ENCODE data around the gene SDC4. TPM values are rescaled to one million over a fixed set of nuclear protein-coding genes. Genes with fewer than 3 reads are reported as not detected.

Gene SDC4
- total and polyA plus RNA-seq, 9 of the 15 experiments (the other 6 are each of a cell fraction or from before 2014, with no cell fraction given): 2.1 to 10.7 (median 6.3) TPM

DNA sequence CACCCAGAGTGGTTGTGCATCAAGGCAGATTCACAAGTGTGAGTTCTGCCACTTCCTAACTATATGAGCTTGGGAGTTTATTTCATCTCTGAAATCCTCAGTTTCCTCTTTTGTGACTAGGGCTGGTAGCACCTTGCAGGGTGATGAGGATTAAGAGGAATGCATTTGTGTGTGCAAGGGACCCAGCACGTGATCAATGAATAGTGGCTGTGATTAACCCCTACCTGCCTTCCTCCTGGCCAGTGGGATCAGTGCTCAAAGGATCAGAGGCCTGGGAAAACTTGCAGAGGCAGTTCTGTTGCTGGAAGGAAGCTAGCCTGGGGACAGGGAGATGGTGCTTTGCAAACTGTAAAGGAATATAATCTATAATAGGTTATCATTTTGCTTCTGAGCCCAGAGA lies 7.3 kb downstream of the SDC4 start:
- in situ Hi-C loops (cut with MboI) (no loop called here), intact Hi-C loops (cut with micrococcal nuclease) (no loop called here)
- Histone ChIP-seq H3K27ac (ENCODE audit: extremely low read depth, low read depth, low read length) (no peak overlapping the region), H3K4me2 (ENCODE audit: insufficient read depth, low read length) (no peak overlapping the region), H3K79me2 (ENCODE audit: control insufficient read depth, insufficient read depth, low read length) (peaks cover 6% of the 10 kb centered on the region; the same call in 1 of the 3 replicates), H3K4me1 (replicated peaks in 1 of 2; ENCODE audit: control insufficient read depth in 2 of 2, insufficient read depth in 2 of 2, low read length in 2 of 2) (peaks cover 71 to 82% of the 10 kb centered on the region in 2 experiments), H3K9me1 (ENCODE audit: control insufficient read depth, insufficient read depth, low read length) (no peaks in the 10 kb centered on the region), H3K4me3 (no peak overlapping the region), H3K9me3 (replicated peaks; ENCODE audit: control insufficient read depth, insufficient read depth, low read depth, low read length) (no peaks in the 10 kb centered on the region), H4K20me1 (replicated peaks; ENCODE audit: control insufficient read depth, insufficient read depth, low read length) (0 out of 2 replicates have a peak, but pooled peaks cover 13% of the 10 kb centered on the region), H3K9ac (ENCODE audit: insufficient read depth in 1 of 2, low read depth in 2 of 2, low read length in 2 of 2) (no peak overlapping the region), H3K36me3 (ENCODE audit: control insufficient read depth, insufficient read depth, low read length) (peaks cover 9% of the 10 kb centered on the region; the same call in 1 of the 3 replicates), H3K27me3 (ENCODE audit: control insufficient read depth in 2 of 2, insufficient read depth in 2 of 2, low read length in 2 of 2) (no peaks in the 10 kb centered on the region), H2AFZ (ENCODE audit: low read depth, low read length) (no peak overlapping the region)
- BruUV-seq (replicated peaks): no TSS peak
- no peak for ATAC-seq
- no peak for FAIRE-seq
- ChIA-PET CTCF (ENCODE audit: low intra/inter-chr PET ratio) (no interaction called here), POLR2A (interaction anchor here (0.6 to 1.9 kb wide), 5 partner anchors 14 to 288 kb away, joined by 3 to 7 read pairs (median 3); no protein-coding TSS in a partner anchor)
- 59% methylated on average over 1 of the region's 1 CpG for WGBS (ENCODE audit: insufficient coverage, low coverage, missing lambda C conversion rate)
- no peak for DNase-seq (ENCODE audit: extremely low read depth in 1 of 4, low spot score in 3 of 4)
- no peak for TF ChIP-seq MCM2 (IDR thresholded peaks at IDR 0.05; ENCODE audit: low read depth)
- TF ChIP-seq HNRNPUL1 (IDR thresholded peaks at IDR 0.05; ENCODE audit: low read length): no peak
- TF ChIP-seq, protein P1, sequence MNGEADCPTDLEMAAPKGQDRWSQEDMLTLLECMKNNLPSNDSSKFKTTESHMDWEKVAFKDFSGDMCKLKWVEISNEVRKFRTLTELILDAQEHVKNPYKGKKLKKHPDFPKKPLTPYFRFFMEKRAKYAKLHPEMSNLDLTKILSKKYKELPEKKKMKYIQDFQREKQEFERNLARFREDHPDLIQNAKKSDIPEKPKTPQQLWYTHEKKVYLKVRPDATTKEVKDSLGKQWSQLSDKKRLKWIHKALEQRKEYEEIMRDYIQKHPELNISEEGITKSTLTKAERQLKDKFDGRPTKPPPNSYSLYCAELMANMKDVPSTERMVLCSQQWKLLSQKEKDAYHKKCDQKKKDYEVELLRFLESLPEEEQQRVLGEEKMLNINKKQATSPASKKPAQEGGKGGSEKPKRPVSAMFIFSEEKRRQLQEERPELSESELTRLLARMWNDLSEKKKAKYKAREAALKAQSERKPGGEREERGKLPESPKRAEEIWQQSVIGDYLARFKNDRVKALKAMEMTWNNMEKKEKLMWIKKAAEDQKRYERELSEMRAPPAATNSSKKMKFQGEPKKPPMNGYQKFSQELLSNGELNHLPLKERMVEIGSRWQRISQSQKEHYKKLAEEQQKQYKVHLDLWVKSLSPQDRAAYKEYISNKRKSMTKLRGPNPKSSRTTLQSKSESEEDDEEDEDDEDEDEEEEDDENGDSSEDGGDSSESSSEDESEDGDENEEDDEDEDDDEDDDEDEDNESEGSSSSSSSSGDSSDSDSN (IDR thresholded peaks at IDR 0.05; ENCODE audit: borderline replicate concordance in 1 of 2, low read depth in 2 of 2, low read length in 2 of 2): no peak
- no peak for TF ChIP-seq POLR2G (IDR thresholded peaks at IDR 0.05; ENCODE audit: low read depth, low read length)
- TF ChIP-seq, protein P2, sequence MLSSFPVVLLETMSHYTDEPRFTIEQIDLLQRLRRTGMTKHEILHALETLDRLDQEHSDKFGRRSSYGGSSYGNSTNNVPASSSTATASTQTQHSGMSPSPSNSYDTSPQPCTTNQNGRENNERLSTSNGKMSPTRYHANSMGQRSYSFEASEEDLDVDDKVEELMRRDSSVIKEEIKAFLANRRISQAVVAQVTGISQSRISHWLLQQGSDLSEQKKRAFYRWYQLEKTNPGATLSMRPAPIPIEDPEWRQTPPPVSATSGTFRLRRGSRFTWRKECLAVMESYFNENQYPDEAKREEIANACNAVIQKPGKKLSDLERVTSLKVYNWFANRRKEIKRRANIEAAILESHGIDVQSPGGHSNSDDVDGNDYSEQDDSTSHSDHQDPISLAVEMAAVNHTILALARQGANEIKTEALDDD (IDR thresholded peaks at IDR 0.05): no peak
- TF ChIP-seq RFX5 (IDR thresholded peaks at IDR 0.05; ENCODE audit: low read depth, low read length): no peak
- TF ChIP-seq HMG20B (CRISPR knock-in tag; IDR thresholded peaks at IDR 0.05): no peak
- TF ChIP-seq, protein P3, sequence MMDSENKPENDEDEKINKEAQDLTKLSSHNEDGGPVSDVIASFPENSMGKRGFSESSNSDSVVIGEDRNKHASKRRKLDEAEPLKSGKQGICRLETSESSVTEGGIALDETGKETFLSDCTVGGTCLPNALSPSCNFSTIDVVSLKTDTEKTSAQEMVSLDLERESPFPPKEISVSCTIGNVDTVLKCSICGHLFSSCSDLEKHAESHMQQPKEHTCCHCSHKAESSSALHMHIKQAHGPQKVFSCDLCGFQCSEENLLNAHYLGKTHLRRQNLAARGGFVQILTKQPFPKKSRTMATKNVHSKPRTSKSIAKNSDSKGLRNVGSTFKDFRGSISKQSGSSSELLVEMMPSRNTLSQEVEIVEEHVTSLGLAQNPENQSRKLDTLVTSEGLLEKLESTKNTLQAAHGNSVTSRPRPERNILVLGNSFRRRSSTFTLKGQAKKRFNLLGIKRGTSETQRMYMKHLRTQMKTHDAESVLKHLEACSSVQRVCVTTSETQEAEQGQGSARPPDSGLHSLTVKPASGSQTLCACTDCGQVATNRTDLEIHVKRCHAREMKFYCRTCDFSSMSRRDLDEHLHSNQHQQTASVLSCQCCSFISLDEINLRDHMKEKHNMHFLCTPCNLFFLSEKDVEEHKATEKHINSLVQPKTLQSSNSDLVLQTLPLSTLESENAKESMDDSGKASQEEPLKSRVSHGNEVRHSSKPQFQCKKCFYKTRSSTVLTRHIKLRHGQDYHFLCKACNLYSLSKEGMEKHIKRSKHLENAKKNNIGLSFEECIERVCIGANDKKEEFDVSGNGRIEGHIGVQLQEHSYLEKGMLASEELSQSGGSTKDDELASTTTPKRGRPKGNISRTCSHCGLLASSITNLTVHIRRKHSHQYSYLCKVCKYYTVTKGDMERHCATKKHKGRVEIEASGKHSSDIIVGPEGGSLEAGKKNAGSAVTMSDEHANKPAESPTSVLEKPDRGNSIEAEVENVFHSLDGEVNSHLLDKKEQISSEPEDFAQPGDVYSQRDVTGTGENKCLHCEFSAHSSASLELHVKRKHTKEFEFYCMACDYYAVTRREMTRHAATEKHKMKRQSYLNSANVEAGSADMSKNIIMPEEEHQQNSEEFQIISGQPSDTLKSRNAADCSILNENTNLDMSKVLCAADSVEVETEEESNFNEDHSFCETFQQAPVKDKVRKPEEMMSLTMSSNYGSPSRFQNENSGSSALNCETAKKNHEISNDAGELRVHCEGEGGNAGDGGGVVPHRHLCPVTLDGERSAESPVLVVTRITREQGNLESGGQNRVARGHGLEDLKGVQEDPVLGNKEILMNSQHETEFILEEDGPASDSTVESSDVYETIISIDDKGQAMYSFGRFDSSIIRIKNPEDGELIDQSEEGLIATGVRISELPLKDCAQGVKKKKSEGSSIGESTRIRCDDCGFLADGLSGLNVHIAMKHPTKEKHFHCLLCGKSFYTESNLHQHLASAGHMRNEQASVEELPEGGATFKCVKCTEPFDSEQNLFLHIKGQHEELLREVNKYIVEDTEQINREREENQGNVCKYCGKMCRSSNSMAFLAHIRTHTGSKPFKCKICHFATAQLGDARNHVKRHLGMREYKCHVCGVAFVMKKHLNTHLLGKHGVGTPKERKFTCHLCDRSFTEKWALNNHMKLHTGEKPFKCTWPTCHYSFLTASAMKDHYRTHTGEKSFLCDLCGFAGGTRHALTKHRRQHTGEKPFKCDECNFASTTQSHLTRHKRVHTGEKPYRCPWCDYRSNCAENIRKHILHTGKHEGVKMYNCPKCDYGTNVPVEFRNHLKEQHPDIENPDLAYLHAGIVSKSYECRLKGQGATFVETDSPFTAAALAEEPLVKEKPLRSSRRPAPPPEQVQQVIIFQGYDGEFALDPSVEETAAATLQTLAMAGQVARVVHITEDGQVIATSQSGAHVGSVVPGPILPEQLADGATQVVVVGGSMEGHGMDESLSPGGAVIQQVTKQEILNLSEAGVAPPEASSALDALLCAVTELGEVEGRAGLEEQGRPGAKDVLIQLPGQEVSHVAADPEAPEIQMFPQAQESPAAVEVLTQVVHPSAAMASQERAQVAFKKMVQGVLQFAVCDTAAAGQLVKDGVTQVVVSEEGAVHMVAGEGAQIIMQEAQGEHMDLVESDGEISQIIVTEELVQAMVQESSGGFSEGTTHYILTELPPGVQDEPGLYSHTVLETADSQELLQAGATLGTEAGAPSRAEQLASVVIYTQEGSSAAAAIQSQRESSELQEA (IDR thresholded peaks at IDR 0.05; ENCODE audit: low read depth): no peak
- TF ChIP-seq PYGO2 (tag; IDR thresholded peaks at IDR 0.05): no peak

Data from K562 (cell line).